Ishikawa (cell line): ENCODE data around the gene PRR35.

Source experiments
- CEBPB ChIP-seq: IDR thresholded peaks from 2 replicates; pipeline ENCODE4 v1.6.1; 2012
- CREB1 ChIP-seq: IDR thresholded peaks from 2 replicates; pipeline ENCODE4 v1.6.1; 2012; ENCODE audit warnings: low read depth
- EGR1 ChIP-seq: IDR thresholded peaks from 2 replicates; pipeline ENCODE4 v1.6.1; 2012
- EP300 ChIP-seq: IDR thresholded peaks from 2 replicates; pipeline ENCODE4 v1.6.1; 2012; ENCODE audit warnings: borderline replicate concordance
- FOXM1 ChIP-seq: IDR thresholded peaks from 2 replicates; pipeline ENCODE4 v1.6.1; 2012; ENCODE audit warnings: low read depth, borderline replicate concordance
- MAX ChIP-seq: IDR thresholded peaks from 2 replicates; pipeline ENCODE4 v1.6.1; 2012
- NFIC ChIP-seq: IDR thresholded peaks from 2 replicates; pipeline ENCODE4 v1.6.1; 2012
- RAD21 ChIP-seq: IDR thresholded peaks from 2 replicates; pipeline ENCODE4 v1.6.1; 2012; ENCODE audit warnings: low read depth
- REST ChIP-seq: IDR thresholded peaks from 2 replicates; pipeline ENCODE4 v1.6.1; 2012; ENCODE audit warnings: low read depth, mild to moderate bottlenecking
- TAF1 ChIP-seq: IDR thresholded peaks from 2 replicates; pipeline ENCODE4 v1.6.1; 2012; ENCODE audit warnings: low read depth, mild to moderate bottlenecking
- TCF12 ChIP-seq: IDR thresholded peaks from 2 replicates; pipeline ENCODE4 v1.6.1; 2012; ENCODE audit warnings: low read depth
- TEAD4 ChIP-seq: IDR thresholded peaks from 2 replicates; pipeline ENCODE4 v1.6.1; 2012
- USF1 ChIP-seq: IDR thresholded peaks from 2 replicates; pipeline ENCODE4 v1.6.1; 2012
- YY1 ChIP-seq: IDR thresholded peaks from 2 replicates; pipeline ENCODE4 v1.6.1; 2012; ENCODE audit warnings: low read depth
- ZBTB7A ChIP-seq: IDR thresholded peaks from 2 replicates; pipeline ENCODE4 v1.6.1; 2012; ENCODE audit warnings: low read depth

The PRR35 gene

GRCh38 chr16:591892-592517 lies 31.8 kb downstream of the PRR35 start:
- TF ChIP-seq CEBPB (no peak), RAD21 (no peak), YY1 (no peak), USF1 (no peak), CREB1 (no peak), TAF1 (no peak), NFIC (no peak), REST (no peak), MAX (no peak), ZBTB7A (no peak), TEAD4 (no peak)

GRCh38 chr16:592518-593306 lies 32.5 kb downstream of the PRR35 start:
- TF ChIP-seq RAD21 (no peak), REST (no peak), NFIC (no peak; the same call in 1 of the 2 replicates), USF1 (peak; percentile 67), TAF1 (no peak), CEBPB (peak; percentile 74), MAX (peak; percentile 93), ZBTB7A (no peak), EGR1 (no peak)

GRCh38 chr16:593406-593805 lies 33.2 kb downstream of the PRR35 start:
- TF ChIP-seq CEBPB (no peak; the same call in 1 of the 2 replicates), USF1 (no peak), MAX (peak; percentile 69), TEAD4 (peak; percentile 58), CREB1 (no peak), YY1 (0 out of 2 replicates have a peak, but pooled peaks have one; percentile 12), EP300 (peak; percentile 74), FOXM1 (no peak), TCF12 (peak; percentile 90), REST (no peak), NFIC (no peak), RAD21 (peak; percentile 18; the same call in 1 of the 2 replicates)

GRCh38 chr16:593807-594206 lies 33.6 kb downstream of the PRR35 start:
- TF ChIP-seq ZBTB7A (no peak), CEBPB (no peak), CREB1 (no peak), EP300 (no peak), MAX (no peak; the same call in 1 of the 2 replicates), USF1 (no peak), NFIC (no peak), TCF12 (no peak)
